HG03159 (cell line): Measurements from ENCODE around the gene NLGN4Y.

Experiments used
- ATAC-seq: cut with Tn5 transposase; IDR thresholded peaks from one replicate; pipeline ENCODE4 v1.9.1; 2021; ENCODE audit warnings: mild to moderate bottlenecking, moderate library complexity; ENCODE audit not compliant: unreplicated experiment

The NLGN4Y gene

DNA sequence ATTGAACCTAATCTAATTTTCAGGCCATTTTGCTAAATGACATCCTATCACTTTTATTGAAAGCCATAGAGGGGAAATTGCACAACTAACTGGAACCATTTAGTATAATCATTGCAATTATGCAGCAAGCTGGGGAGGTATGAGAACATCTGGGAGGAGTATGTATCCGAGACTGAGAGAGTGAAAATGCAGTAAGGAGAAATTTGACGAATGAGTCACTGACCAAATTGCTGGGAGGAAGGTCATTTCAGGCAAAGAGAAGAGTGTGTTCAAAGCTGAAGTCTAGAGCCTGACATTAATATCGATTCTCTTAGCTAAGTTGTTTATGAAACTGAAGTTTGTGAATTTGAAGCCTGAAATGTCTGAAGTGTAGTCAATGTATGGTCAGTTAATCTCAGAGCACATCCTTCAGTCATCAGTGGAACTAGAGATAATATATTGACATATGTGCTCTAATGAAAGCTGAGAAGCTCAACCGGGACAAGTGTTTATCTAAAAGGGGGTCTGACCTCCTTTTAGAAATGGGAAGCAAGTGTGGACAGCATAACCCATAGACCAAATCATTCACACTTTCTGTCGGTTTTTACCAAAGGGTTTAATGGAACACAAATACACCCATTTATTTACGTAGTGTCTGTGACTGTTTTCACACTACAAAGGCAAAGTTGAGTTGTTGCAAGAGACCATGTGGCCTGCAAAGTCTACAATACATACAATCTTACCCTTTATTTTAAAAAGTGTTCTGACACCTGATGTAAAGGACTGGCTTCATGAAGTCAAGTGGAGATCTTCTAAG is 120.0 kb downstream of the NLGN4Y start:
- no peak for ATAC-seq

DNA sequence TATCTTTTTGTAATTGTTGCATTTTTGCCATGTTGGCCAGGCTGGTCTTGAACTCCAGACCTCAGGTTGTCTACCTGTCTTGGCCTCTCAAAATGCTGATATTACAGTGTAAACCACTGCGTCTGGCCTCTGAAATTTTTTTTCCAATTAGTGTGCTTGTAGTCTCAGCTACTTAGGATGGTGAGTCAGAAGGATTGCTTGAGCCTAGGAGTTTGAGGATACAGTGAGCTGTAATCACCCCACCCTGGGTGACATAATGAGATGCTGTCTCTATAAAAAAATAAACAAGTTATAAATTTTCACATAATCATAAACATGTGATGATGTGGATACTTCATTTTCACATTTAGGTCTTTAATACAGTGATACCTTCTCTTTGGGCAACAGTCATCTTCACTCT is 154.9 kb downstream of the NLGN4Y start:
- ATAC-seq, result no peak

DNA sequence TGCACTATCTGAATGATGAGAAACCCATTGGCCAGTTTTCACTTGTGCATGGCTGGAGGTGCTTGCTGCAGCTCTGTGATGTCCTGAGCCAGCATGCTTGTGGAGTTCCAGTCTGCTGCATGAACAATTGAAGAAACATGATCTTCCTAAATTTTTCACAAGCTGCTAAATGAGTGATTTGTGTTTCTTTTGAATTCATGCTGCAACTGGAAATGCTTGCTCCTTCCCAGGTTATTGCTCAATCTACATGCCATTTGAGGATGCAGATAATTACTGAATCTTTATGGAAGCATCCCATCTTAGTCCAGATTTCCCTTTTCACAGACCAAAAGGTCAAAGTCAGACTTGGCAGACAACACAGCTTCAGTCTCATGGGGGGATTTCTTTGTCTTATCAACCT is 170.2 kb downstream of the NLGN4Y start:
- no peak for ATAC-seq

DNA sequence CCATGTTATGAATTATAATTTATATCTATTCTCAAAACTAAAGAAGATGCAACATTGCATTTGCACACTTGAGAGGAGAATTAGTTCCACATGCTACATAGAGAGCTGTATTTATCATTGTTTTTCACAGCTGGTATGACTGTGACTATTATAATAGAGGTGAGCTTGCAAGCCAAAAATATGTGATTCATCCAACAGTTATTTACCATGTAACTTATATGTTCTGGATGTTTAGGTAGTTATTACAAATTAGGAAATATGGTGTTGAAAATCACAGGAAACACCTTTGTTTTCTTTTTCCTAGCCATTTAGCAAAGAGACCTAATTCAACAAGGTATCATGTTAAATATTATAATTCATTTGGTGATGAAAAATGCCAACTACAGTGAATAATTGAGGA is 183.8 kb downstream of the NLGN4Y start:
- ATAC-seq, result no peak

DNA sequence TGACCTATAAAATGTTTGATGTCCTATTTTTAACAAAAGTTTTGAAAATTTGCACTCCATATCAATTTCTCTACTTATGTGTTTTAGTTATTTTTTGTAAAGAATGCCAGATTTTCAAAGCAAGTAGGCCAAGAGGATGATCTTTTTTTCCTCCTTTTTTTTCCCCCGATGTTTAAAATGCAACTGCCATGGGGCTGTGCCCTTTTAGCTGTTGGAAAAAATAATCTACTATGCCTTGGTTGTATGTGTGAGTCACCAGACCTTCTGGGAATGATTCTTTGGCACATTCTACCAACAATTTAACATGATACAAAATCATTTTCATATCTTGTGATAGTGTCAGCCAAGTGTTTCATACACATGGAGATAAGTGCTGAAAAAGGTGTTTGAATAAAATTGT is 217.3 kb downstream of the NLGN4Y start:
- no peak for ATAC-seq

DNA sequence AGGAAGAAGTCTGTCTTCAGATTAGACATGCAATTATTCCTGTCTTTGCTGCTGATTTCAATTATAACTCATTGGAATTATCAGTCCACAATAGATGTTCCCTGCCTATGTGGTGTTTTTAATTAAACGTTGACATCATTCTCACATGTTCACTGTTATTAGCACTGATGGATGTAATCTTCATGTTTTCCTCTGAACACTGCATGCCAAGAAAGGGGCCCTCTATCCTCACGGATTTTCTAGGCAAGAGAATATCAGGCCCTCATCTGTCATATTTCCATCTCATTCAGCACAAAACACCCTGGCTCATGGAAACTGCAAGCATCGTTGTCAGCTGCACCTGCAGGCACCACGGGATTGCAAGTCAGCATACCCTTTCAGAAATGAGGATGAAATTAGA is 224.0 kb downstream of the NLGN4Y start:
- ATAC-seq, result no peak

DNA sequence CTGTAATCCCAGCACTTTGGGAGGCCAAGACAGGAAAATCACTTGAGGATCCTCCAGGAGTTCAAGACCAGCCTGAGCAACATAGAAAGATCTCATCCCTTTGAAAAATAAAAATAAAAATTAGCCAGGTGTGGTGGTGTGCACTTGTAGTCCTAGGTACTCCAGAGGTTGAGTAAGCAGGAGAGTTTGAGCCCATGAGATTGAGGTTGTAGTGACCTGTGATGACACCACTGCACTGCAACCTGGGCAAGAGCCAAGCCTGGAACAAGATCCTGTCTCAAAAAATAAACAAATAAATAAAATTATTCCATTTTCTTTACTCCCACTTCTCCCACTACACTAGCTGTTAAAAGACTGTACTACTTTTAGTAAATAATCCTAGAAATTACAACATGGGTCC is 231.2 kb downstream of the NLGN4Y start:
- ATAC-seq, result no peak

DNA sequence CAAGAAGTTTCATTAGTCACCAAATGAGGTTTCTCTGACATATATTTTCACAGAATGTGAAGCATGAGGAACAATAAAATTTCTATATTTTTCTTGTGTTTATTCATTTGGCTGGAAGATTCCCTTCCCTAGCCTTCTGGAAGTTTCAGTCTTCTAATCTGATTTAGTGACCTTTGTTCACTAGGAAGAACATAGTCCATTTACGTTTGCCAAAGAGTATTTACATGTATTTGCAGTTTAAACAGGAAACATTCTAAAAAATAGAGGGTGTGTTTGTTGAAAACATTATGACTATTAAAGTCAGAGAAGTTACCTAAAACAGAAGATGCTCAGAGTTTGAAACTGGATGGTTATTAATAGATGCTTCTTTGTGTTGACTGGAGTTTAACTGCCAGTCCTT is 238.6 kb downstream of the NLGN4Y start:
- no peak for ATAC-seq

DNA sequence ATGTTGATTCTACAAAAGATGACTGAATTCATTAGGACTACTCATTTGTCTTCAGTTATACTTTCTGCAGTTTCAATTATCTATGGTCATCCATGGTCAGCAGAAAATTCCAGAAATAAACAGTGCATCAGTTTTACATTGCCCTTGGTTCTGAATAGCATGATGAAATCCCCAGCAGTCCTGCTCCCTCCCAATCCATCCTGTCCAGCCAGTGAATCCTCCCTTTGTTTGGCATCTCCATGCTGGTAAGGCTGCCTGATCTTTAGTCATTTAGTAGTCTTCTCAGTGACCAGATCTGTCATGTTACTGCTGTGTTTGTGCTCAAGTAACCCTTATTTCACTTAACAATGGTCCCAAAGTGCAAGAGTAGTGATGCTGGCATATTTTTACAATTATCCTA is 239.3 kb downstream of the NLGN4Y start:
- ATAC-seq, result no peak

DNA sequence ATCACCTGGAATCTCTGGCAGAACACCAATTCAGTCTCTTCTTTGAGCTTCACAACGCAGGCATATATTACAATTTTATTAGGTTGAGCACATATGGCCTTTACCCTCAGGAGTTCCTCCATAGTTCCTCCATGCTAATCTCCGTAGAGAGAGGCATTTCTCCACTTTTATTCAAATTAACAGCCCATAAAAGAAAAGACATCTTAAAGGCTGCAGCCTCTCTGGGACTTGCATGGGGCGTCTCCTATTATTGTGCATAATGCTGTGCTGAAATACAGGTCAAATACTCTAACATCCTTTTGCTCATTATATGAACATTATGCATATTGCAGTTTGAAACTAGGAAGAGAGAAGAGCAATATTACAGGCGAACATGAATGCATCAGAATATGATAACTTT is 253.9 kb downstream of the NLGN4Y start:
- no peak for ATAC-seq

DNA sequence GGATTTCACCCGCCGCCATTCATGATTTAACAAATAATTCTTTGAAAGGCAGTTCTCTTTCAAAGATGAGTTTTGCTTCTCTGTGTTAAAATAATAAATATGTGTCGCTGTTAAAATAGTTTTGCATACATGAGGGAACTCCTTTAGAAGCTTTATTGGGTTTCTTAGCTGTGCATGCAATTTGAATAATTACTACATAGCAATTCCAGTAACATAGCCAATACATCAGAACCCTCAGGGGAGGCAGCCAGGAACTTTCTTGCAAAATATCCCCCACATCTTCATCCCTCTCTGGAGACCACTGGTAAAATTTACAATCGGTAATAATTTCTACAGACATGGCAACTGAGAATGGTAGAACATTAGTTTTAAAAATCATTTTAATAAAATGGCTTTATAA is 268.8 kb downstream of the NLGN4Y start:
- ATAC-seq, result no peak

DNA sequence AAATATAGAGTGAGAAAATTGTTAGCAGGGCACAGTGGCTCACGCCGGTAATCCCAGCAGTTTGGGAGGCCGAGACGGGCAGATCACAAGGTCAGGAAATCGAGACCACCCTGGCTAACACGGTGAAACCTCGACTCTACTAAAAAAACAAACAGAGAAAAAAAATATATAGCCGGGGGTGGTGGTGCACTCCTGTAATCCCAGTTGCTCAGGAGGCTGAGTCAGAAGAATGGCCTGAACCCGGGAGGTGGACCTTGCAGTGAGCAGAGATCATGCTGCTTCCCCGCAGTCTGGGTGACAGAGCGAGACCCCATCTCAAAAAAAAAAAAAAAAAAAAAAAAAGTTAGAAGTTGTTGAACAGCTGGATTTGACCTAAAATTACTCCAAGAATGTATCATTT is 269.3 kb downstream of the NLGN4Y start:
- ATAC-seq, result no peak

DNA sequence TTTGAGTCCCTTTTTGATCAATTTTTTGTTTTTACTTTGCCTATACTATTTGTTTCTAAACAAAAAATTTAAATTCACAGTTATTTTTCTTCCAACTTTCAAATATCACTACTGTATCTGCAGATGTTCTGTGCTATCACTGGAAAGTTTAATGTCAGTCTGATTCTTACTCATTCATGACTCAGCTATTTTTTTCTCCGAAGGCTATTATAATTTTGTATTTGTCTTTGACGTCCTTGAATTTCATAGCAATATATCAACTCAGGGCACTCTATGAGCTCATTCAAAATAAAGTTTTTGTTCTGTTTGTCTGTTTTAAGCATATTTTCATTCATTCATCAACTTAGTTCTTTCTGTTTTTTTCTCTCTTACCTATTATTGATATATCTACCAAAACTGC is 273.7 kb downstream of the NLGN4Y start:
- no peak for ATAC-seq

DNA sequence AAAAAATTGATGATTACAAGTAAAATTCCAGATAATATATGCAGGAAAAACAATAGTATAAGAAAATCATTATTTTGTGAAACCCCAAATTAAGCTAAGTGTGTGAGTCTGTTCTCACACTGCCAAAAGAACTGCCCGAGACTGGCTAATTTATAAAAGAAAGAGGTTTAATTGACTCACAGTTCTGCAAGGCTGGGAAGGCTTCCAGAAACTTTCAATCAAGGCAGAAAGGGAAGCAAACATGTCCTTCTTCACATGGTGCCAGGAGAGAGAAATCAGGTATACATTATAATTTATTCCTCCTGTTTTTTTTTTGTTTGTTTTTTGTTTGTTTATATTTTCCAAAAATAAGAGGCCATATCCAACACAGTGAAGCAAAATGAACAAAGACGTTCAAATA is 276.8 kb downstream of the NLGN4Y start:
- no peak for ATAC-seq

DNA sequence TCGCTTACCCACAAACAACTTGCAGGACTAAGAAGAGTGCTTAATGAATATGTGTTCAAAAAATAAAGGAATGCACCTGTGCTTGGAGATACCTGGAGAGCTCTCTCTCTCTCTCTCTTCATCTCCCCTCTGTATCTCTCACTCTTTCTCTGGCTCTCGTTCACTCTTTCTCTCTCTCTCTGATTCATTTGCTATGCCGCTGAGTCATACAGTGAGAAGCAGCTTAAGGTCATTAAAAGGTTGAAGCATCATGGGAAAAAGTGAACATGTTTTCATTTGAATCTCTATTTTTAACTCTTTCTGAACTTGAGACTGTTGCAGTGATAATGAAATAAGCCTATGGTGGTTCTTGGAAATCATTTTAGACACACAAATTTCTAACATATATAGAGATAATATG is 277.8 kb downstream of the NLGN4Y start:
- ATAC-seq, result no peak

DNA sequence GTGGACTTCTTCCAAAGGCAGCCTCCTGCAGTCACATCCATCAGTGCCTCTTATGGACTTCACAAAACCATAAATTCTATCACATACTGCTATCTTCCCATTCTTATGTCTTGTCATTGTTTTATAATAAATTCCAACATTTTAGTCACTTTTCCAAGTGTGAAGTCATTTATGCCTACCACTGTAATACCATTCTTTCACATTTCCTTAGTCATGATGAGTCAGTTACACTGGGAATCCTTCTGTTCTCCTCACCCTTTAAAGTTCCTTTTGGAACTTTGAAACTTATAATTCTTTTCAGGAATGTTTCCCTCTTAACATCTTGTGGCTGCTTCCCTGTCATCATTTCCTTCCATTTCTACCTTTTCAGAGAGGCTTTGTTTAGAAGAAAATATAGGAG is 279.7 kb downstream of the NLGN4Y start:
- ATAC-seq, result no peak

DNA sequence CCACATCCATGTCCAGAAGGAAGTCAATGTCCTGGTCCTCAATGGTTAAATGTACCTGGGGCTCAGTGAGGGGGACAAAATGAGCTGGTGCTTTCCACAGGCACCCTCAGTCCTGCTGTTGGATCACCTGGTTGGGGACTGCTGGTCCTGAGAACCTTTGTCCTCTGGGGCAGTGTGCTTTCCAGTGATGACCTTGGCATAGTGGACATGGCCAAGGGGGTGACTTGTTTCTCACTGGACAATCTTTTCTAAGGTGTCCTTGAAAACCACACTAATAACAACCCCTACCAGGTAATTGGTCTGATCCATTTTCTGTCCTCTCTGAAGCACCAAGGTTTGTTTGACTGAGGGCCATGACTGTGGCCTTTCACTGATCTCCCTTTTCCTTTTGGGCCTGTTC is 294.1 kb downstream of the NLGN4Y start:
- no peak for ATAC-seq

DNA sequence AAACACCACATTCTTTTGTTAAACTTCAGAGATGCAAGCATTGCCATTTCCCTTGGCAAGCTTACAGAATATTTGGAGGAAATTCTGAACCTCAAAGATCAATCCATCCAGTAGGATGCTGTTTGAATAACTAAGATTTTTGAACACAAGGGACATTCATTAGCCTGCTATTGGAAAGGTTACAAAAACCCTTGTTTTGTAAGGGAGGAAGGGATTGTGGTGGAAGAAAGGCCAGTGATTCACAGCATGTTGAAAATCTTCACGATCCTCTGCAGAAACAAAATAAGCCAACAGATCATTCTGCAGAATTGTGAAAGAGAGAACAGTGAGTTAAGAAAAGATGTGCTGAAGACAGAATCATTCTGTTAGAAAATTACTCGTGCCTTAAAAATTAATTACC is 297.9 kb downstream of the NLGN4Y start:
- no peak for ATAC-seq

DNA sequence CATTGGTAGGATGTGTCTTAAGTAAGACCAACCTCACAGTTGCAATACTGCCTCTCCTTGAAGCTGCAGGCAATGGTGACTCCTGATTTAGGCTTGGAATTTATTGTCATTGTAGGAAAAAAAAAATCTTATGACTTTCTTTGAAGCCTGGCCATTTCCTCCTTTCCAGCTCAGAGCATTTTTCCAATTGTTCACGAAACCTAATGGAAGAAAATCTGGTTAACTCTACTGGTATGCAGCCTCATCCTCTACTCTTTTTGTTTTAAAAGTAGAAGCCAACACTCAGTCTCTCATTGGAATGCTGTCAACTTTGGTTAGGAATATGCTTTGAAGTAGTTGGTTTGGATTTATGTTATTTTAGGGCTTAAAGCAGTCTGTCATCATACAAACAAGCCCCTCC is 298.6 kb downstream of the NLGN4Y start:
- ATAC-seq, result no peak

DNA sequence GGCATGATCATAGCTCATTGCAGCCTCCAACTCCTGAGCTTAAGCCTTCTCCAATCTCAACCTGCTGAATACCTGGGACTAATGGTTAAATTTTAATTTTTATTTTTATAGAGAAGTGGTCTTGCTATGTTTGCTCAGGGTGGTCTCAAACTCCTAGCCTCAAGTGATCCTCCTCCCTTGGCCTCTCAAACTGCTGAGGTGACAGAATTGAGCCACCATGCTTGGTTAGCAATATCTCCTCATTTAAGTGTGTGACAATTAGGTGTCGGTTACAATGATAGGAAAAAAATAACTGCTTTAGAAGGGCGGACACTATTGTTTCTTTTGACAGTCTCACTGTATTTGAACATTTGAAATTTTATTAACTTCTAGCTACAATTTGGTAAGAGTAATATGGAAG is 300.3 kb downstream of the NLGN4Y start:
- no peak for ATAC-seq

DNA sequence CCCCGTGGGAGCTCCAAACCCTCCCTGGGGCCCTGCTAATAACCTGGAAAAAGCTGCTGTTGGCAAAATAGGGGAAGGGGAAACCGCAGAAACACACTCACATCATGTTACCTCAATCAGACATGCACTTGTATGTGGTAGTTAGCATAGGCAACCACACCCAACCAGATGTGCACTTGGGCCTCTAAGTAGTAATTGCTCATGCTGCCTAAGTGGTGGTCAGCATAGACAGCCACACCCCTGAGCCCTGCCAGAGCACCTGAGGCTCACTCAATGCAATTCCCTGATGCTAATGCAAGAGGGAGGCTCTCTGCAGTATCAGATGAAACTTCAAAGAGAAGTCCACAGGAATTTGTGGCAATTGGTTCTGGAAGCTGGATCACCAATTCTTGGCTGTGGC is 301.4 kb downstream of the NLGN4Y start:
- ATAC-seq, result no peak

DNA sequence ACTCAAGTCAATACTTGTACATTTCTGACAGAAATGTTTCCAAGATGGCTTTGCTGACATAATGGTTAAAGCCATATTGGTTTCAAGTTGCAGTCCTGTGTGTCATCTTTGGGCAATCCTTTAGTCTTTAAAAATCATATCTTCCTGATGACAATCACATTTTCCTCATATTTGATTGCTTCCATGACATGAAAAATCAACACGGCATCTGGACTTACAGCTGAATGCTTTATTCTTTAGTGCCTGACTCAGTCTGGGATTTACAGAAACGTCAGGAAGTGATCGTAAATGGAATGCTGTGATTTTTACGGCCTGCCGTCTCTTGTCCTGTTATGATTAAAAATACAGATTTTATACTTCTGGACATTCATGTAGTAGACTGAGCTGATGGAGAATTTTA is 304.2 kb downstream of the NLGN4Y start:
- ATAC-seq, result no peak

DNA sequence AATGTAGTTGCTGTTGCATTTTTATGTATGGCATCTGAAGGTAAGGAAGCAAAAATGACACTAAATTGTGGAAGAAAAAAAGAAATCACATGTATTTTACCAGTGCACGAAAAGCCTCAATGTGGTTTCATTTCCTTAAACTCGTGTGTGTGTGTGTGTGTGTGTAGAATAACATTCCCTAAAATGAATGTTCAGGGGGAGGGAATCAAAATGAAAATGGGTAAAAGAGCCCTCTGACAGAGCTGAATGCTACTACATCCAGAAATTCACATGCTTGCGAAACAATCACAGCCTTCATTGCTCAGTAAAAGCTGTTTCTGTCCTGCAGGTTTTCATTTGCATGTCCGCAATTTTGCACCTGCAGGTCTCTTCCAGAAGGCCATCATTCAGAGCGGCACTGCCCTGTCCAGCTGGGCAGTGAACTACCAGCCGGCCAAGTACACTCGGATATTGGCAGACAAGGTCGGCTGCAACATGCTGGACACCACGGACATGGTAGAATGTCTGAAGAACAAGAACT is 305.1 kb downstream of the NLGN4Y start:
- ATAC-seq, result no peak
